ENCODE measurements around the gene BABAM2. TPM values are rescaled to one million over a fixed set of nuclear protein-coding genes. Genes with fewer than 3 reads are reported as not detected.
A peak's percentile ranks its signal among the peaks of the same experiment; 100 is the strongest.

BABAM2 gene
- total RNA-seq, 1 experiment from 2014 or later: 16.3 TPM

- H2AFZ ChIP-seq (ENCODE audit: low read length): no peak overlapping the region
- no peaks in the 10 kb centered on the region for H4K20me1 ChIP-seq (ENCODE audit: low read length)
- H3K9me2 ChIP-seq (replicated peaks; ENCODE audit: low read length): no peaks in the 10 kb centered on the region
- no peaks in the 10 kb centered on the region for H3K79me2 ChIP-seq (ENCODE audit: low read length)
- H3F3A ChIP-seq (ENCODE audit: low read length, unreplicated experiment): no peaks in the 10 kb centered on the region
- ChIA-PET CTCF (no interaction called here), POLR2A (ENCODE audit: unreplicated experiment) (no interaction called here)
- no peak overlapping the region for H3K27ac ChIP-seq (ENCODE audit: low read length)
- ATAC-seq (no peak), DNase-seq (no peak)
- H3K9me3 ChIP-seq (ENCODE audit: low read length): no peaks in the 10 kb centered on the region
- no peak overlapping the region for H3K4me2 ChIP-seq (ENCODE audit: low read length)
- H3K4me3 ChIP-seq (ENCODE audit: low read length): no peak overlapping the region
- no peaks in the 10 kb centered on the region for H3K36me3 ChIP-seq (ENCODE audit: low read depth, low read length)
- no TSS peak for BruUV-seq (replicated peaks)
- no peak overlapping the region for H3K9ac ChIP-seq (ENCODE audit: low read length)
- peaks cover 28% of the 10 kb centered on the region for H3K4me1 ChIP-seq (ENCODE audit: insufficient read depth, low read length)
- H3K27me3 ChIP-seq (ENCODE audit: low read length): no peaks in the 10 kb centered on the region
- TF ChIP-seq EZH2 (IDR thresholded peaks at IDR 0.05; ENCODE audit: low read length, unreplicated experiment) (no peak), CTCF (conservative IDR thresholded peaks at IDR 0.05; ENCODE audit: low read depth, low read length) (no peak), EZH2phosphoT487 (IDR thresholded peaks at IDR 0.05; ENCODE audit: borderline replicate concordance, low read length) (no peak)
- intact Hi-C loops (cut with micrococcal nuclease): loop anchor here (5.0 kb wide), 1 partner anchor 41 kb away; no protein-coding TSS in a partner anchor
These were observed 196.1 kb downstream of the BABAM2 start for GRCh38 chr2:28086611-28087010.

GRCh38 chr2:28088970-28089369 lies 198.4 kb downstream of the BABAM2 start:
- Histone ChIP-seq H3K9ac (ENCODE audit: low read length) (no peak overlapping the region), H3K4me2 (ENCODE audit: low read length) (peak overlapping the region; percentile 69), H3K9me3 (ENCODE audit: low read length) (no peaks in the 10 kb centered on the region), H3K4me1 (ENCODE audit: insufficient read depth, low read length) (peaks cover 28% of the 10 kb centered on the region), H3F3A (ENCODE audit: low read length, unreplicated experiment) (no peaks in the 10 kb centered on the region), H3K27me3 (ENCODE audit: low read length) (no peaks in the 10 kb centered on the region), H3K36me3 (ENCODE audit: low read depth, low read length) (no peaks in the 10 kb centered on the region), H3K9me2 (replicated peaks; ENCODE audit: low read length) (no peaks in the 10 kb centered on the region), H3K27ac (ENCODE audit: low read length) (no peak overlapping the region), H3K79me2 (ENCODE audit: low read length) (no peaks in the 10 kb centered on the region), H4K20me1 (ENCODE audit: low read length) (no peaks in the 10 kb centered on the region), H3K4me3 (ENCODE audit: low read length) (peak overlapping the region; percentile 39), H2AFZ (ENCODE audit: low read length) (peak overlapping the region; percentile 13; the same call in 1 of the 2 replicates)
- ATAC-seq (peak; percentile 95), DNase-seq (peak; percentile 79)
- ChIA-PET CTCF (no interaction called here), POLR2A (ENCODE audit: unreplicated experiment) (interaction anchor here (0.7 kb wide), 1 partner anchor 145 kb away, joined by 3 read pairs; no protein-coding TSS in a partner anchor)
- no peak for TF ChIP-seq EZH2 (IDR thresholded peaks at IDR 0.05; ENCODE audit: low read length, unreplicated experiment)
- TF ChIP-seq CTCF (conservative IDR thresholded peaks at IDR 0.05; ENCODE audit: low read depth, low read length): no peak
- TF ChIP-seq EZH2phosphoT487 (IDR thresholded peaks at IDR 0.05; ENCODE audit: borderline replicate concordance, low read length): no peak
- intact Hi-C loops (cut with micrococcal nuclease): loop anchor here (2.0 to 5.0 kb wide), 3 partner anchors 38 to 302 kb away; no protein-coding TSS in a partner anchor
- BruUV-seq (replicated peaks): no TSS peak

GRCh38 chr2:28089486-28089885 lies 199.0 kb downstream of the BABAM2 start:
- intact Hi-C loops (cut with micrococcal nuclease): loop anchor here (2.0 to 5.0 kb wide), 3 partner anchors 38 to 301 kb away; no protein-coding TSS in a partner anchor
- H3K9me3 ChIP-seq (ENCODE audit: low read length): no peaks in the 10 kb centered on the region
- no peaks in the 10 kb centered on the region for H3K79me2 ChIP-seq (ENCODE audit: low read length)
- H3K27ac ChIP-seq (ENCODE audit: low read length): no peak overlapping the region
- POLR2A ChIA-PET (ENCODE audit: unreplicated experiment): interaction anchor here (0.7 kb wide), 2 partner anchors 144 to 158 kb away, joined by 3 read pairs; no protein-coding TSS in a partner anchor
- no peaks in the 10 kb centered on the region for H3F3A ChIP-seq (ENCODE audit: low read length, unreplicated experiment)
- no peak for TF ChIP-seq EZH2phosphoT487 (IDR thresholded peaks at IDR 0.05; ENCODE audit: borderline replicate concordance, low read length)
- BruUV-seq (replicated peaks): no TSS peak
- no peaks in the 10 kb centered on the region for H3K27me3 ChIP-seq (ENCODE audit: low read length)
- no peak overlapping the region for H2AFZ ChIP-seq (ENCODE audit: low read length)
- H3K9me2 ChIP-seq (replicated peaks; ENCODE audit: low read length): no peaks in the 10 kb centered on the region
- H3K9ac ChIP-seq (ENCODE audit: low read length): no peak overlapping the region
- peaks cover 27% of the 10 kb centered on the region for H3K4me1 ChIP-seq (ENCODE audit: insufficient read depth, low read length)
- peak overlapping the region; percentile 39 for H3K4me3 ChIP-seq (ENCODE audit: low read length)
- peak overlapping the region; percentile 69 for H3K4me2 ChIP-seq (ENCODE audit: low read length)
- CTCF ChIA-PET: no interaction called here
- H4K20me1 ChIP-seq (ENCODE audit: low read length): no peaks in the 10 kb centered on the region
- peak; percentile 76 for ATAC-seq
- DNase-seq: peak; percentile 29
- H3K36me3 ChIP-seq (ENCODE audit: low read depth, low read length): no peaks in the 10 kb centered on the region

All from PC-3 (cell line).